Stimulated activated effector memory CD8-positive, alpha-beta T cell treated with anti-CD3 and anti-CD28 coated beads, Interleukin-12 subunit alpha, Interleukin-12 subunit beta, amount 100 ng/mL, for 72 hours (primary cell): ENCODE measurements around the gene INO80.

ENCODE experiments used
- ATAC-seq: fragments of 150-1000 bp; cut with Tn5 transposase; 2 replicates; pipeline ENCODE4 v1.10.0; 2021
- DNase-seq, 2 donors: peaks; one replicate each; pipeline ENCODE4 v3.0.0; 2021 to 2022; ENCODE audit warnings: low spot score in 2 of 2
- H3K27ac Mint-ChIP-seq: one replicate; pipeline ENCODE4 v1.8.0; 2022; ENCODE audit warnings: mild to moderate bottlenecking, mixed read lengths
- H3K36me3 Mint-ChIP-seq: one replicate; pipeline ENCODE4 v1.8.0; 2022; ENCODE audit warnings: mild to moderate bottlenecking, mixed read lengths
- H3K4me1 Mint-ChIP-seq: one replicate; pipeline ENCODE4 v1.8.0; 2022; ENCODE audit warnings: mixed read lengths
- H3K4me3 Mint-ChIP-seq: one replicate; pipeline ENCODE4 v1.8.0; 2022; ENCODE audit warnings: mild to moderate bottlenecking, mixed read lengths
- H3K9me3 Mint-ChIP-seq: one replicate; pipeline ENCODE4 v1.8.0; 2022; ENCODE audit warnings: mixed read lengths

Gene INO80

DNA sequence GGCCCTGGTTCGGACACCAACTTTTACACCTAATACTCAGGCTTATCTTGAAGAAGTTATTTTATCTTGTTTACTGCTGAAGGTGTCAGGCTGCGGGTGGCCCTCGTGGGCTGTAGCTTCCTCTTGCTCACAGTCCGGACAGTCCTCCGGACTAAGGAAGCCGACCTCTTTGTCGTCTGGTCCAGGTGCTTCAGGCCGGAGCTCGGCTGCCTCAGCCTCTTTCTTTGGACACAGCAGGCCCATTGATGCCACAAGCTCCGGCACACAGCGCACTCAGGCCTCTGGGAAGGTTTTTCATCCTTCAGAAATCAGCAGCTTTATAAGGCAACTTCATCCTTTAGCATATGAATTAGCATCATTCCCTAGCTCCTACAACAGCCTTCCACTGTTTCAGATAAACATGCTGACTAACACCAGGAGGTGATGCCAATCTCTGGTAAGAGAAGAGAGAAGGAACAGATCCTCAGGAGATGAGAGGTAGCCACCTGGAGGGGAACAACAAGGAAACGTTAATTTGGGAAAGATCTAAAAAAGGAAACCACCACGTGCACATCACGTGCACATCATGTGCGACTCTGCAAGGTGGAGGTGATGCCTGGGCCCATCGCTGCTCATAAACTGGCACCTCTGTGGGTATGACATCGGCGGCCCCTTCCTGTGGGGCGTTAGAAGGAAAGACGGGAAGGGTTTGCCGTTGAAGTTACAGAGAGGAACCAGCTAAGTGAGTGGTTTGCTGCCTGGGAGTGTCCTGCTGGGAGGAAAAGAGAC lies 167.2 kb downstream of the INO80 start:
- Mint-ChIP-seq H3K36me3 (peaks cover 13% of the 10 kb centered on the region), H3K9me3 (no peaks in the 10 kb centered on the region), H3K4me3 (no peak overlapping the region), H3K27ac (no peak overlapping the region), H3K4me1 (peaks cover 23% of the 10 kb centered on the region)
- ATAC-seq (no peak), DNase-seq (peak in 1 of 2 donors; percentile 48)

DNA sequence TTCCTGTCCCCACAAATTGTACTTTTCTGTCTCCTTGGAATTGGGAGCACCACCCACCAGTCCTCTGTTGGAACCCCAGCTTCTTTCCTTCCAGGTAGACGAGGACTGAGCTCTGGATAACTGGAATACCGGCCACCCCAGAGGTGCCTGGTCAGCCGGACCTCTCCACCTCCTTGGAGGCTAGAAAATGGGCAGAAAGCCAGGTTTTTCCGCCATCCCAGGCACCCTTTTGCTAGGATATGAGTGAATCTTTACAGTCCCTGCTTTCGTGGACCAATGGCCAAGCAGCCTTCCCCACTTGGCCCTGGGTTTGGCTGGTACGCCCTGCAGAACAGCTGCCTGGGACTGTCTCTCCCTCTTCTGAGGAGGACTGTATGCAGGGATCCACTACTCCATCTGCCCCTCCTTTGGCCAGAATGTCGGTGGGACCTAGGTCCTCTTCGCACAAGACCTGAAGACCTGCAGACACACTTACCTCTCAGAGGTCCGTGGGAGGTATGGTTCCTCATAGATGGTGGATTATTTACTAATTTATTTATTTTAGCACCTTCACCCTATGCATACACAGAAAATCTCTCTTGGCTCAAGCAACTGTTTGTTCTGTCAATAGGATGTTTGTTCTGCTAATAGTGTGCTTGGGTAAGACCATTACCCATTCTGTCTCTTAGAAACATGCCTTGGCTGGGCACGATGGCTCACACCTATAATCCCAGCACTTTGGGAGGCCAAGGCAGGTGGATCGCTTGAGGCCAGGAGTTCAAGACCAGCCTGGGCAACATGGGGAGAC lies 171.4 kb downstream of the INO80 start:
- peak overlapping the region; percentile 78 for H3K4me3 Mint-ChIP-seq
- DNase-seq, result no peak
- ATAC-seq, result no peak
- peaks cover 31% of the 10 kb centered on the region for H3K4me1 Mint-ChIP-seq
- H3K36me3 Mint-ChIP-seq, result peaks cover 11% of the 10 kb centered on the region
- peak overlapping the region; percentile 55 for H3K27ac Mint-ChIP-seq
- no peaks in the 10 kb centered on the region for H3K9me3 Mint-ChIP-seq

DNA sequence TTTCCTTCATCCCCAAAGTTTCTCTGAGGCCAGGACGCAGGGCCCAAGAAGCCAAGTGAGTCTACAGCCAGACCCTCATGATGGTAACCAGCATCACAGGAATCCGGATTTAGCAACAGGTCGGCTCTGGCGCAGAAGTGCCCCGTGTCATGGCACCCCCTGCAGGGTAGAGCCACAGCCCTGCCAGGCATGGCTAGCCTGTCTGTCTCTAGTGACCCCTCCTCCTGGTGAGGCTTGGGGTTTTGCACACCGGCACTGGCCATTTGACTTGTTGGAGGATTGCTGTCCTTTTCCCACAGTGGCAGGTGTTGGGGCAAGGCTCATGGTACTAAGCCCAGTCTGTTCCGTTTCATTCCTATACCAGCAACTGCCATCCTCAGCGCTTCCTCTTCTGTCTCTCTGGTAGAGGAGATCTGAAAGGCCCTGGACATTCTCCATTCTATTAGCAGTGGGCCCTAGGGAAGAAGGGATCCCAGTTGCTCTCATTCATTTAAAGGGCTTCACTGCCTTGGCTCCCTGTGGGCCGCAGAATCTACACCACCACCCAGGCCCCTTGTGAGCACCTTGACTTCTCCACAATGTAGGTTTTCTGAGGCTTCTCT lies 172.2 kb downstream of the INO80 start:
- Mint-ChIP-seq H3K9me3 (no peaks in the 10 kb centered on the region), H3K27ac (peak overlapping the region; percentile 83), H3K4me3 (peak overlapping the region; percentile 78), H3K36me3 (peaks cover 11% of the 10 kb centered on the region), H3K4me1 (peaks cover 31% of the 10 kb centered on the region)
- DNase-seq (no peak), ATAC-seq (no peak)

DNA sequence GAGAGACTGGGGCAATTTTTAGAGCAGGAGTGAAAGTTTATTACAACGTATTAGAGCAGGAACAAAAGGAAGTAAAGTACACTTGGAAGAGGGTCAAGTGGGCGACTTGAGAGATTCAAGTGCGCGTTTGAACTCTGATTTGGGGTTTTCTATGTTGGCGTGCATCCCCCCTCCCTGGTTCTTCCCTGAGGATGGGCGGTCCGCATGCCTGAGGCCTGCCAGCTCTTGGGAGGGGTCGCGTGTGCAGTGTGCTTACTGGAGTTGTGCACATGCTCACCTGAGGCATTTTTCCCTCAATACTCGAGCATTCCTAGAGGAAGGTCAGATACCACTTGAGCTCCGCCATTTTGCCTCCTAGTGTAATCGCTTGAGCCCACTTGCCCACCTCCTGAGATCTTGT lies 173.2 kb downstream of the INO80 start:
- Mint-ChIP-seq H3K27ac (peak overlapping the region; percentile 83), H3K4me1 (peaks cover 35% of the 10 kb centered on the region), H3K36me3 (peaks cover 11% of the 10 kb centered on the region), H3K9me3 (no peaks in the 10 kb centered on the region), H3K4me3 (peak overlapping the region; percentile 78)
- no peak for DNase-seq
- no peak for ATAC-seq

DNA sequence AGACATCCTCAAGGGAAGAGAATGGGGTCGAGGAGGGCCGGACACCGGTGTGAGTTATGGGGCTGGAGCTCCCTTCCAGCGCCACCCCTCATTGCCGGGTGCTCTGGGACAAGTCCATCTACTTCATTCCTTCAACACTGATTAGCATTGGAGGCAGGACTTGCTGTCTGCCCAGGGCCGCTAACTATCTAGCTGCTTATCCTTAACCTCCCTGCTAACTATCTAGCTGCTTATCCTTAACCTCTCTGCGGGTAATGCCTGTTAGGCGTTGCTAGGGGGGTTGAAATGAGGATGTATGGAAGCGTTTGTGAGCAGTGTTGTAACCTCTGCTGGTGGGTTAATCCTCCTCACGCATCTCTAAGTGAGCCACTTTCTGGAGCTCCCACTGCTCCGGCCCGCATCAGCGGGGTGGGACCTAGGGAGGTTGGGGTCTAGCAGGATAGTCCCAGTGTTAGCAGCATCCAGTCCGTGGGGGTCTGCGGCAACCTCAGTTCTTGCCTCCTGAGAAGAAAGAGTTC lies 173.7 kb downstream of the INO80 start:
- peaks cover 37% of the 10 kb centered on the region for H3K4me1 Mint-ChIP-seq
- DNase-seq (no peak), ATAC-seq (peak; percentile 5)
- H3K9me3 Mint-ChIP-seq, result no peaks in the 10 kb centered on the region
- peak overlapping the region; percentile 78 for H3K4me3 Mint-ChIP-seq
- H3K27ac Mint-ChIP-seq, result peak overlapping the region; percentile 83
- peaks cover 11% of the 10 kb centered on the region for H3K36me3 Mint-ChIP-seq

DNA sequence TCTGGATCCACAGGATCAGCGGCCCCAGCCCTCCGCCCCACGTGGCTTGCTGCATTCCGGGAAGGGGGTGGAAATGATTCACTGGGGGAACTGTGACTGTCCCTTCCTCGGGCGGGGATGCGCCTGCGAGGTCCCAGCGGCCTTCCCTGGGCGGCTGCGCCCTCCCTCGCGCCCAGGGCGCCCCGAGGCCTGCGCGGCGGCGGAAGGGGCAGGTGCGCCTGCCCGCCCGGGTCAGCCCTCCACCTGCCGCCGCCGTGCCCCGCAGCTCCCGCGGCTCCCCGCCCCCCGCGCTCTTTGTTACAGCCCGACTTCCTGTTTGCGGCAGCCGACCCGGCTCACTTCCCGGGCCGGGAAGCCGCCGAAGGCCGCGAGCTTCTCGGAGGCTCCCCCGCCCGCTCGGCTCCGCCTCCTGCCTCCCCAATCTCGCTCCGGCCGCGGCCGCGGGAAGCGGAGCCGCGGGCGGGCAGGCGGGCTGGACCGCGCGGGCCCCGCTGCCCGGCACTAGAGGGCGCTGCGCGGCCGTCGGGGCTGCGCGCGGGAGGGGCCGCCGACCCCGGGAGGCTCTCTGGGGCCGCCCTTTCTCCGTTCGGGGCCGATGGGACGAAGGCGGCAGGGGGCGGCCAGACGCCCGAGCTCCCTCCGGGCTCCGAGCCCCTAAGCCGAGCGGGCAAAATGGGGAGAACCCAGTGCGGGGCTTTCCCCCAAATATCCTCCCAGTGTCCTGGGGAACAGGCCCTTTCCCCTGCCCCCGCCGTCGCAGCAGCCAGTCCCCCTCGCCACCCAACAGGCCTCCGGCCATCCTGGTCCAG lies 174.3 kb downstream of the INO80 start:
- H3K4me3 Mint-ChIP-seq, result peak overlapping the region; percentile 78
- H3K9me3 Mint-ChIP-seq, result no peaks in the 10 kb centered on the region
- peak; percentile 72 to 85 for DNase-seq

DNA sequence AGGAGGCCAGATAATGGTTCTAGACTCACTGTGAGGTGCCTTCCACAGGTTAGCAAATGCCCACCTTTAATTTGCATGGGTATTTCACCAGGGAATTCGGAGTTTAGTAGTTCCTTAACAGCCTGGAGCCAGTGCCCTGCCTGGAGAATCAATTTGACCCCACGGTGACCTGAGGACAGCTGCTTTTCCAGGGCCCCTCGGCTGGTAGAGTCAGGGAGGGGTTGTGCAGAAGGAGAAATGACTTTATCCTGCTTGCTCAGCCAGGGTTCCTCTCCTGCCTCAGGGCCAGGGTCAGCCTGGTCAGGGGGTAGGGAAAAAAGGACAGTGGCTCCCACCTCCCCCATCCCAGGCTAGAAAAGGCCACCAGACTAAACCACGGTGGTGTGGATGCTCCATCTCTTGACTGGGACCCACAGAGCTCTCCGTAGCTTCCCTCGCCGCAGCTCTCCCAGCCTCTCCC lies 175.0 kb downstream of the INO80 start:
- ATAC-seq, result no peak
- Mint-ChIP-seq H3K27ac (peak overlapping the region; percentile 65), H3K4me3 (peak overlapping the region; percentile 78), H3K36me3 (peaks cover 11% of the 10 kb centered on the region), H3K4me1 (peaks cover 35% of the 10 kb centered on the region), H3K9me3 (no peaks in the 10 kb centered on the region)
- DNase-seq, result no peak

More for the DNA sequence above, 174.3 kb downstream of the INO80 start:
- peak; percentile 84 for ATAC-seq
- Mint-ChIP-seq H3K4me1 (peaks cover 37% of the 10 kb centered on the region), H3K36me3 (peaks cover 11% of the 10 kb centered on the region), H3K27ac (peak overlapping the region; percentile 83)

DNA sequence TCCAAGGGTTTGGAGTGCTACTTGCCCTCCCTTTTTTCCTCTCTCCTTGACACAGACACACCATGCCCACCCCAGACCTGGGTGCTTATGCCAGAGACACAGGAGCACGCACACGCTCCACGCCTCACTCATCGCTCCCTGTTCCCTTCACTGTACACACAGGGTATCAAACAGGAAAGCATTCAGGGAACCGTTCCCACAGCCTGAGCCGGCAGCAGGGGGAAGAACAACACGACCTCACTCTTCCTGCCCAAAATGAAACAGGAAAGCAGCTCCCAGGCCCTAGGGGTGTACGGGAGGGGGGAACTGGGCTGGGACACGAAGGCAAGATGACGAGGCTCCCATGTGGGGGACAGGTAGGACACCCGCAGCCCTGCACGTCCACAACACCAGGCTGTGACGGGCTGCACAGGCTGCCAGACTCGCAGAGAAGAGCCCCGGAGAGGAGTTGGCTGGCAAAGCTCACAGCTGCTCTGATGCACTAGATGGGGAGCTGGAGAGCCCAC lies 175.7 kb downstream of the INO80 start:
- Mint-ChIP-seq H3K9me3 (no peaks in the 10 kb centered on the region), H3K4me3 (peak overlapping the region; percentile 78), H3K4me1 (peaks cover 31% of the 10 kb centered on the region), H3K36me3 (peaks cover 11% of the 10 kb centered on the region), H3K27ac (peak overlapping the region; percentile 65)
- DNase-seq (no peak), ATAC-seq (no peak)

DNA sequence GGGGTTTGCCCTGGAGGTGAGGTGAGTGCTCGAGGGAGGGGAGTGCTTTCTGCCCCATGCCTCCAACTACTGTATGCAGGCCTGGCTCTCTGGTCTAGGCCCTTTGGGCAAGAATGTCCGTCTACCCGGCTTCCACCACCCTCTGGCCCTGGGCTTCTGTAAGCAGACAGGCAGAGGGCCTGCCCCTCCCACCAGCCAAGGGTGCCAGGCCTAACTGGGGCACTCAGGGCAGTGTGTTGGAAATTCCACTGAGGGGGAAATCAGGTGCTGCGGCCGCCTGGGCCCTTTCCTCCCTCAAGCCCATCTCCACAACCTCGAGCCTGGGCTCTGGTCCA lies 177.6 kb downstream of the INO80 start:
- peaks cover 31% of the 10 kb centered on the region for H3K4me1 Mint-ChIP-seq

DNA sequence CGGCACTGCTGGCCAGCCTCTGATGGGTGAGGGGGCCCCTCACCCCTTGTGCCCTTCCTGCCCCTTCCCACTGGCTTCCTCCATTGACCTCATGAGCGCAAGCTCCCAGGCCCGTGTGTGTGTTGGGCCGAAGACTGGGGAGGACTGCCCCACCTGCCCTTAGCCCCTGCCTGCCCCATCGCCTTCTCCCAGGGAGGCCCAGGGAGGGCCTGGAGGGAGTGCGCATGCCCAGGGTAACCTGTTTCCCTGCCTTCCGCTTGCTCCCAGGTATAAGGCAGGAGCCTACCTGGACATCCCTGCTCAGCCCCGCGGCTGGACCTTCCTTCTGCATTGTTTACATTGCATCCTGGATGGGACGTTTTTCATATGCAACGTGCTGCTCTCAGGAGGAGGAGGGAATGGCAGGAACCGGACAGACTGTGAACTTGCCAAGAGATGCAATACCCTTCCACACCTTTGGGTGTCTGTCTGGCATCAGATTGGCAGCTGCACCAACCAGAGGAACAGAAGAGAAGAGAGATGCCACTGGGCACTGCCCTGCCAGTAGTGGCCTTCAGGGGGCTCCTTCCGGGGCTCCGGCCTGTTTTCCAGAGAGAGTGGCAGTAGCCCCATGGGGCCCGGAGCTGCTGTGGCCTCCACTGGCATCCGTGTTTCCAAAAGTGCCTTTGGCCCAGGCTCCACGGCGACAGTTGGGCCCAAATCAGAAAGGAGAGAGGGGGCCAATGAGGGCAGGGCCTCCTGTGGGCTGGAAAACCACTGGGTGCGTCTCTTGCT lies 178.1 kb downstream of the INO80 start:
- no peak overlapping the region for H3K27ac Mint-ChIP-seq
- peaks cover 27% of the 10 kb centered on the region for H3K4me1 Mint-ChIP-seq
- H3K9me3 Mint-ChIP-seq, result no peaks in the 10 kb centered on the region
- DNase-seq (no peak), ATAC-seq (no peak)
- peaks cover 11% of the 10 kb centered on the region for H3K36me3 Mint-ChIP-seq
- H3K4me3 Mint-ChIP-seq, result no peak overlapping the region

More for the DNA sequence above, 177.6 kb downstream of the INO80 start:
- ATAC-seq (no peak), DNase-seq (no peak)
- H3K9me3 Mint-ChIP-seq, result no peaks in the 10 kb centered on the region
- H3K4me3 Mint-ChIP-seq, result no peak overlapping the region
- no peak overlapping the region for H3K27ac Mint-ChIP-seq
- peaks cover 11% of the 10 kb centered on the region for H3K36me3 Mint-ChIP-seq

DNA sequence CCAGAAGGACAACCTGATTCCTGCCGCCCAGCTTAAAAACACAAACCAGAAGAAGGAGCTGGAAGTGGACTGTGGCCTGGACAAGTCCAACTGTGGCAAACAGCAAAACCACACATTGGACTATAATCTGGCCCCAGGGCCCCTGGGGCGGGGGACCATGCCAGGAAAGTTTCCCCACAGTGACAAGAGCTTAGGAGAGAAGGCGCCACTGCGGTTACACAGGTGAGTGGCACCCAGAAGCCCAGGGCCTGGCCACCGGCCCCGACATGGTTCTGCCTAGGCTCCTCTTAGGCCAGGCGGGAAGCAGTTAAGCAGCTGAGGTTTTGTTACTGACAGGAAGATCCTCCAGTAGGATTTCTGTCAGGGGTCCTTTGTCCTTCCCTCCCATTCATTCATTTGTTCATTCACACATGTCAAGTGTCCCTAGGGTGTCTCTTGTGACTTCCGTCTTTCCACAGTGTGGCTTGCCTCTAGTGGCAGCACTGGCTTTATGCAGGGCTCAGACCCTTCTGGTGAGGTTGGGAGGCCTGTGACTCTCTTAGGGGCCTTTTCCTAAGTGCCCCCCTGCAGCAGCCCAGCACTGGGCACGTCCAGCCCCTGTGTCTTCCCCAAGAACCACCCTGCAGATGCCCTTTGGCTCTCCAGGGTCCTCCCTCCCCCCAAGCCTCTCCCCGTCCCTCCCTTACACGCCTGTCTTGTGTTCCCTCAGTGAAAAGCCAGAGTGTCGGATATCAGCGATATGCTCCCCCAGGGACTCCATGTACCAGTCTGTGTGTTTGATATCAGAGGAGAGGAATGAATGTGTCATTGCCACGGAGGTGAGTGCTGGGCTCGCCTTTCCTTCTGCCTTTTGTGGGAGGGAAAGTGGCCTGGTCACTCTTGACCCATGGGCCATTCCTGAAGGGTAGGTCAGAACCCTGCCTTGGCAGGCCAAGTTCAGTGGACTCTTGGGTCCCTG lies 179.1 kb downstream of the INO80 start:
- H3K27ac Mint-ChIP-seq, result no peak overlapping the region
- ATAC-seq, result no peak
- H3K36me3 Mint-ChIP-seq, result peaks cover 5% of the 10 kb centered on the region
- no peaks in the 10 kb centered on the region for H3K9me3 Mint-ChIP-seq
- peaks cover 24% of the 10 kb centered on the region for H3K4me1 Mint-ChIP-seq
- H3K4me3 Mint-ChIP-seq, result no peak overlapping the region
- DNase-seq, result no peak

DNA sequence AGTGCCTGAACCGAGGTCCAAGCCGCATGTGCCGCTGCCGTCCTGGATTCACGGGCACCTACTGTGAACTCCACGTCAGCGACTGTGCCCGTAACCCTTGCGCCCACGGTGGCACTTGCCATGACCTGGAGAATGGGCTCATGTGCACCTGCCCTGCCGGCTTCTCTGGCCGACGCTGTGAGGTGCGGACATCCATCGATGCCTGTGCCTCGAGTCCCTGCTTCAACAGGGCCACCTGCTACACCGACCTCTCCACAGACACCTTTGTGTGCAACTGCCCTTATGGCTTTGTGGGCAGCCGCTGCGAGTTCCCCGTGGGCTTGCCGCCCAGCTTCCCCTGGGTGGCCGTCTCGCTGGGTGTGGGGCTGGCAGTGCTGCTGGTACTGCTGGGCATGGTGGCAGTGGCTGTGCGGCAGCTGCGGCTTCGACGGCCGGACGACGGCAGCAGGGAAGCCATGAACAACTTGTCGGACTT lies 179.8 kb downstream of the INO80 start:
- H3K27ac Mint-ChIP-seq, result no peak overlapping the region

DNA sequence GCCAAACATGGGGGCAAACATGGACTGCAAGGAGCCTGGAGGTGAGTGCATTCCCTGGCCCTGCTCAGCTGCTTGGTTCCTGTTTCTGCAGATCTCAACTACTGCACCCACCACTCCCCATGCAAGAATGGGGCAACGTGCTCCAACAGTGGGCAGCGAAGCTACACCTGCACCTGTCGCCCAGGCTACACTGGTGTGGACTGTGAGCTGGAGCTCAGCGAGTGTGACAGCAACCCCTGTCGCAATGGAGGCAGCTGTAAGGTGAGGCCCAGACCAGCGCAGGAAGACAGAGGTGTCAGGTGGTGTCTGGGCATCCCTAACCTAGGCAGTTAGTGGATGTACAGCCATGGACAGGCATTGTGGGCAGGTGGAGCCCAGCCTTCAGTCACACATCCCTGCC lies 181.6 kb downstream of the INO80 start:
- DNase-seq, result no peak
- no peaks in the 10 kb centered on the region for H3K9me3 Mint-ChIP-seq
- ATAC-seq, result no peak

More for the DNA sequence above, 179.8 kb downstream of the INO80 start:
- Mint-ChIP-seq H3K36me3 (peaks cover 5% of the 10 kb centered on the region), H3K9me3 (no peaks in the 10 kb centered on the region), H3K4me3 (no peak overlapping the region), H3K4me1 (peaks cover 25% of the 10 kb centered on the region)
- ATAC-seq (no peak), DNase-seq (no peak)

More for the DNA sequence above, 181.6 kb downstream of the INO80 start:
- H3K27ac Mint-ChIP-seq, result no peak overlapping the region
- no peaks in the 10 kb centered on the region for H3K36me3 Mint-ChIP-seq
- no peak overlapping the region for H3K4me3 Mint-ChIP-seq
- peaks cover 33% of the 10 kb centered on the region for H3K4me1 Mint-ChIP-seq
